HepG2 (cell line): ENCODE results near the gene GHRH. TPM values are rescaled to one million over a fixed set of nuclear protein-coding genes. Genes with fewer than 3 reads are reported as not detected.
A peak's percentile ranks its signal among the peaks of the same experiment; 100 is the strongest.

ENCODE experiments used
- ATAC-seq: fragments of 200-7000 bp; cut with Tn5 transposase; 3 replicates; pipeline ENCODE4 v1.9.1; 2020; ENCODE audit warnings: mild to moderate bottlenecking, moderate library complexity
- BruUV-seq: library from RNA; stranded (reverse); fragments of 400-500 nt; replicated peaks from 2 replicates; lab custom pipeline; 2021; lab: Mats Ljungman, UMichigan
- CTCF ChIA-PET: fragments of 300-600 bp; formaldehyde crosslinking; extraction: SDS; loops from one replicate; lab custom pipeline; 2021; ENCODE audit warnings: low total read pairs, inconsistent platforms, low intra/inter-chr PET ratio; lab: Yijun Ruan, JAX
- POLR2A ChIA-PET: fragments of 350-600 bp; sonication (Branson Sonifier 250); formaldehyde crosslinking; loops from one replicate; lab custom pipeline; 2020; ENCODE audit warnings: antibody characterized with exemption, inconsistent platforms; lab: Yijun Ruan, JAX
- DNase-seq: peaks from one replicate; pipeline ENCODE4 v3.0.0-alpha.2; 2015; ENCODE audit warnings: low spot score
- FAIRE-seq: peaks from 3 replicates; lab custom pipeline; 2011; peaks lifted over from hg19 to GRCh38; lab: Jason Lieb, UNC
- H2AFZ ChIP-seq: one replicate; pipeline ENCODE4 v1.6.1; 2011; ENCODE audit warnings: low read length, inconsistent platforms
- H3K27ac ChIP-seq: fragments of 300-600 bp; 3 replicates; pipeline ENCODE4 v1.8.0; 2011; ENCODE audit warnings: mixed run types, mild to moderate bottlenecking, mixed read lengths, low read length, inconsistent platforms; ENCODE audit not compliant: insufficient read depth; ENCODE audit errors: extremely low read length
- H3K27me3 ChIP-seq, 2 experiments: fragments of 200-600 bp in 1 of 2; 2 replicates in 1 of 2; 3 replicates in 1 of 2; pipeline versions ENCODE4 v1.6.0 to v1.8.0; 2011; ENCODE audit warnings: low read length in 2 of 2, mild to moderate bottlenecking in 2 of 2, moderate library complexity in 2 of 2, inconsistent platforms in 1 of 2; ENCODE audit not compliant: insufficient read depth in 2 of 2, control insufficient read depth in 1 of 2
- H3K36me3 ChIP-seq, 2 experiments: fragments of 200-600 bp in 1 of 2; replicated peaks in 1 of 2; 2 replicates in 1 of 2; 3 replicates in 1 of 2; pipeline versions ENCODE4 v1.5.1 to v1.8.0; 2011; ENCODE audit warnings: low read length in 2 of 2, inconsistent platforms in 1 of 2; ENCODE audit not compliant: insufficient read depth in 2 of 2, control insufficient read depth in 1 of 2
- H3K4me1 ChIP-seq: 2 replicates; pipeline ENCODE4 v1.5.1; 2012; ENCODE audit warnings: low read length, inconsistent platforms; ENCODE audit not compliant: insufficient read depth
- H3K4me2 ChIP-seq: 2 replicates; pipeline ENCODE4 v1.6.0; 2011; ENCODE audit warnings: low read depth, low read length, inconsistent platforms
- H3K4me3 ChIP-seq, 3 experiments: fragments of 200-600 bp in 1 of 3; sonication (generic), shearing (Covaris generic) in 1 of 3; replicated peaks in 1 of 3; 2 replicates each; pipeline ENCODE4 v1.5.1; 2011 to 2016; ENCODE audit warnings: low read length in 3 of 3, inconsistent platforms in 2 of 3, low read depth in 2 of 3, mild to moderate bottlenecking in 2 of 3, control low read depth in 1 of 3, mixed read lengths in 1 of 3; ENCODE audit not compliant: insufficient read depth in 1 of 3
- H3K79me2 ChIP-seq: one replicate; pipeline ENCODE4 v1.6.1; 2011; ENCODE audit warnings: low read length, inconsistent platforms; ENCODE audit not compliant: insufficient read depth
- H3K9ac ChIP-seq: 2 replicates; pipeline ENCODE4 v1.6.0; 2011; ENCODE audit warnings: mild to moderate bottlenecking, low read depth, low read length, inconsistent platforms; ENCODE audit not compliant: insufficient read depth
- H3K9me3 ChIP-seq: 2 replicates; pipeline ENCODE4 v1.5.1; 2012; ENCODE audit warnings: mild to moderate bottlenecking, low read length
- H4K20me1 ChIP-seq: 2 replicates; pipeline ENCODE4 v1.6.0; 2011; ENCODE audit warnings: inconsistent platforms, mild to moderate bottlenecking, low read length, moderate library complexity; ENCODE audit not compliant: insufficient read depth
- CEBPB ChIP-seq: IDR thresholded peaks from 2 replicates; pipeline ENCODE4 v1.6.1; 2011; ENCODE audit warnings: low read depth, low read length, improper control_type of control experiment, borderline replicate concordance
- JUND ChIP-seq: sonication (generic); formaldehyde crosslinking; IDR thresholded peaks from 2 replicates; pipeline ENCODE4 v1.8.0; 2022; ENCODE audit warnings: mild to moderate bottlenecking, missing genetic modification reagents
- MTA3 ChIP-seq: sonication (generic); formaldehyde crosslinking; IDR thresholded peaks from 2 replicates; pipeline ENCODE4 v1.4.0; 2020; ENCODE audit warnings: missing genetic modification reagents
- MYPOP ChIP-seq: sonication (generic); formaldehyde crosslinking; IDR thresholded peaks from 2 replicates; pipeline ENCODE4 v1.8.1; 2023; ENCODE audit warnings: mild to moderate bottlenecking, moderate library complexity, missing genetic modification reagents
- SMARCE1 ChIP-seq: fragments of 450-650 bp; IDR thresholded peaks from 2 replicates; pipeline ENCODE4 v1.6.1; 2017; ENCODE audit warnings: borderline replicate concordance
- ZNF121 ChIP-seq: sonication (generic); formaldehyde crosslinking; IDR thresholded peaks from 2 replicates; pipeline ENCODE4 v1.5.0; 2020; ENCODE audit warnings: mild to moderate bottlenecking, missing genetic modification reagents
- ZNF770 ChIP-seq: sonication (generic); formaldehyde crosslinking; IDR thresholded peaks from 2 replicates; pipeline ENCODE4 v1.5.0; 2020; ENCODE audit warnings: mild to moderate bottlenecking, missing genetic modification reagents
- WGBS: methylation state at CpG from one replicate; pipeline ENCODE4 v1.1.6; 2017; ENCODE audit warnings: low lambda C conversion rate; 5-methylcytosine and 5-hydroxymethylcytosine counted together
- in situ Hi-C: cut with HindIII; loops from 2 replicates; pipeline ENCODE4 v1.10.0; 2017; ENCODE audit warnings: low pct_unique_long_range_greater_than_20kb; ENCODE audit not compliant: extremely low pct_ligation_motif_present
- intact Hi-C: fragments of 100-400 bp; cut with micrococcal nuclease; formaldehyde crosslinking; loops from one replicate; pipeline ENCODE4 v1.10.0; 2022; ENCODE audit not compliant: unreplicated experiment
- polyA plus RNA-seq, 8 experiments: library from polyadenylated mRNA; depleted of rRNA in 3 of 8; stranded (reverse) in 7 of 8; unstranded in 1 of 8; fragments of >200 nt; fragmentation: Illumina TruSeq in 4 of 8; extraction: Trizol in 4 of 8; gene quantifications; 2 replicates each; pipeline versions ENCODE4 v1.2.1 to v1.2.3, GENCODE V29; 2011 to 2016; ENCODE audit warnings: low read depth in 4 of 8, missing spikeins in 1 of 8, mixed read lengths in 1 of 8; ENCODE audit not compliant: insufficient read depth in 1 of 8
- total RNA-seq, 5 experiments: library from RNA; depleted of rRNA; stranded (reverse); fragments of >200 nt; fragmentation: Illumina TruSeq; extraction: Trizol; gene quantifications; 2 replicates each; pipeline ENCODE4 v1.2.3, GENCODE V29; 2016; ENCODE audit warnings: low read depth in 1 of 5

The GHRH gene
- total and polyA plus RNA-seq, 2 of the 13 experiments (the other 11 are each of a cell fraction or from before 2014, with no cell fraction given): not detected

DNA sequence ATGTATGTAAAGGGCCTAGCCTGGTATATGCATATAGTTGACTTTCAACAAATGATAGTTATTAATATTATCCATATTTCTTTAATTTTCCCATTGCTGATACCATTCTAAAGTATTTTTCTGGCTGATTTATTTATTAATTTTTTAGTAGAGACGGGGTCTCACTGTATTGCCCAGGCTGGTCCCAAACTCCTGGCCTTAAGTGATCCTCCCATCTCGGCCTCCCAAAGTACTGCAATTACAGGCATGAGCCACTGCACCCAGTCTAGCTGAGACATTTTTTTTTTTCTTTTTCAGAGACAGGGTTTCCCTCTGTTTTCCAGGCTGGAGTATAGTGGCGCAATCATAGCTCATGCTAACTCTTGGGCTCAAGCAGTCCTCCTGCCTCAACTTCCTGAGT, 52.4 kb downstream of the GHRH start:
- in situ Hi-C loops (no loop called here), intact Hi-C loops (no loop called here)
- Histone ChIP-seq H3K36me3 (peaks cover 52 to 85% of the 10 kb centered on the region in 2 experiments), H3K27ac (no peak overlapping the region), H4K20me1 (0 out of 2 replicates have a peak, but pooled peaks cover under 1% of the 10 kb centered on the region), H3K9me3 (no peaks in the 10 kb centered on the region), H3K4me3 (no peak overlapping the region), H3K4me2 (no peak overlapping the region), H3K27me3 (no peaks in the 10 kb centered on the region), H3K4me1 (no peaks in the 10 kb centered on the region), H3K79me2 (no peaks in the 10 kb centered on the region), H2AFZ (no peak overlapping the region), H3K9ac (no peak overlapping the region)
- 87% methylated on average over 3 of the region's 3 CpGs for WGBS
- no peak; the same call in 2 of the 3 replicates for ATAC-seq
- POLR2A ChIA-PET: no interaction called here
- no peak for FAIRE-seq
- no peak for DNase-seq
- CTCF ChIA-PET: no interaction called here
- BruUV-seq: no TSS peak
- TF ChIP-seq JUND (CRISPR knock-in tag) (no peak), MTA3 (no peak), ZNF770 (CRISPR knock-in tag) (0 out of 2 replicates have a peak, but pooled peaks have one; percentile 55), ZNF121 (CRISPR knock-in tag) (peak; percentile 64), SMARCE1 (no peak), CEBPB (peak; percentile 56; the same call in 1 of the 2 replicates), MYPOP (CRISPR knock-in tag) (no peak)
